GM21717 (cell line): Measurements from ENCODE around the gene AFF1.
"Not testable (repeated sequence)": the region's sequence is repeated elsewhere in the genome, so short reads cannot be mapped to it uniquely, and the experiment has no call there.

Experiments
- ATAC-seq: cut with Tn5 transposase; IDR thresholded peaks from one replicate; pipeline ENCODE4 v1.9.1; 2021; ENCODE audit warnings: mild to moderate bottlenecking, moderate library complexity; ENCODE audit not compliant: unreplicated experiment

The AFF1 gene

GRCh38 chr4:87050596-87050995 is 115.8 kb downstream of the AFF1 start:
- no peak for ATAC-seq

GRCh38 chr4:87051121-87051713 is 116.4 kb downstream of the AFF1 start:
- ATAC-seq = no peak

- no peak for ATAC-seq
Measured at GRCh38 chr4:87052615-87053014, 117.8 kb downstream of the AFF1 start.

- no peak for ATAC-seq
Measured at GRCh38 chr4:87053176-87053658, 118.4 kb downstream of the AFF1 start.

- no peak for ATAC-seq
Measured at GRCh38 chr4:87053802-87054767, 119.3 kb downstream of the AFF1 start.

GRCh38 chr4:87054900-87055299 is 120.1 kb downstream of the AFF1 start:
- ATAC-seq = no peak

GRCh38 chr4:87055311-87055710 is 120.5 kb downstream of the AFF1 start:
- no peak for ATAC-seq

- ATAC-seq = no peak
Measured at GRCh38 chr4:87056881-87057280, 122.1 kb downstream of the AFF1 start.

- no peak for ATAC-seq
Measured at GRCh38 chr4:87057835-87058355, 123.1 kb downstream of the AFF1 start.

- ATAC-seq = peak; percentile 43
Measured at GRCh38 chr4:87058356-87059073, 123.7 kb downstream of the AFF1 start.

GRCh38 chr4:87060957-87061356 is 126.1 kb downstream of the AFF1 start:
- ATAC-seq = no peak

GRCh38 chr4:87065021-87065420 is 130.2 kb downstream of the AFF1 start:
- ATAC-seq = no peak

GRCh38 chr4:87066403-87067123 is 131.8 kb downstream of the AFF1 start:
- no peak for ATAC-seq

GRCh38 chr4:87067124-87067885 is 132.5 kb downstream of the AFF1 start:
- no peak for ATAC-seq

- no peak for ATAC-seq
Measured at GRCh38 chr4:87068583-87069021, 133.8 kb downstream of the AFF1 start.

GRCh38 chr4:87069037-87069742 is 134.4 kb downstream of the AFF1 start:
- ATAC-seq = no peak

GRCh38 chr4:87071401-87071800 is 136.6 kb downstream of the AFF1 start:
- no peak for ATAC-seq

GRCh38 chr4:87072545-87072944 is 137.7 kb downstream of the AFF1 start:
- not testable (repeated sequence) for ATAC-seq
